ENCODE results near the gene DGKE. TPM values are rescaled to one million over a fixed set of nuclear protein-coding genes. Genes with fewer than 3 reads are reported as not detected.

Gene DGKE
- total RNA-seq, 6 donors from 2014 or later, result 4.3 to 23.8 (median 9.2) TPM

DNA sequence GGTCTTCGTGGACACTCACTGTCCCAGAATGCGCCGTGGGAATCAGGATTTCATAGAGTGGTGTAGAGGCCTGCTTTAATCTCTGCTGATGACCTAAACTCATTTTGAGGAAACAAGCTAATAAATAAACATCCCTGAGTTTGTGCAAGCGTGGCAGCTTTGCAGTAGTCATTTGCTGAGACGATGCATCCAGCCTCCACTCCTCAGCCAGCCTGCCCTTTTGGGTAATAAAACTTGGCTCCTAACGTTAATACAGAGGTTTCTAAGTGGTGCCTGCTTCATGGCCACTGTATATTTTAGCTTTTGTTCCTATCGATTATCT is 1.3 kb downstream of the DGKE start:
- 37 to 60% methylated on average over 4 to 7 of the region's 7 CpGs for WGBS, 2 donors
- no peaks in the 10 kb centered on the region for H3K27me3 ChIP-seq
- H3K36me3 ChIP-seq, result no peaks in the 10 kb centered on the region
- H3K27ac ChIP-seq, result peak overlapping the region; percentile 77 to 98 (median 86)
- ATAC-seq (ENCODE audit: low FRiP score in 2 of 2) (no peak), DNase-seq (no peak)
- TF ChIP-seq POLR2A (IDR thresholded peaks at IDR 0.05), result no peak
- TF ChIP-seq EP300 (IDR thresholded peaks at IDR 0.05), result no peak
- TF ChIP-seq, protein P1, sequence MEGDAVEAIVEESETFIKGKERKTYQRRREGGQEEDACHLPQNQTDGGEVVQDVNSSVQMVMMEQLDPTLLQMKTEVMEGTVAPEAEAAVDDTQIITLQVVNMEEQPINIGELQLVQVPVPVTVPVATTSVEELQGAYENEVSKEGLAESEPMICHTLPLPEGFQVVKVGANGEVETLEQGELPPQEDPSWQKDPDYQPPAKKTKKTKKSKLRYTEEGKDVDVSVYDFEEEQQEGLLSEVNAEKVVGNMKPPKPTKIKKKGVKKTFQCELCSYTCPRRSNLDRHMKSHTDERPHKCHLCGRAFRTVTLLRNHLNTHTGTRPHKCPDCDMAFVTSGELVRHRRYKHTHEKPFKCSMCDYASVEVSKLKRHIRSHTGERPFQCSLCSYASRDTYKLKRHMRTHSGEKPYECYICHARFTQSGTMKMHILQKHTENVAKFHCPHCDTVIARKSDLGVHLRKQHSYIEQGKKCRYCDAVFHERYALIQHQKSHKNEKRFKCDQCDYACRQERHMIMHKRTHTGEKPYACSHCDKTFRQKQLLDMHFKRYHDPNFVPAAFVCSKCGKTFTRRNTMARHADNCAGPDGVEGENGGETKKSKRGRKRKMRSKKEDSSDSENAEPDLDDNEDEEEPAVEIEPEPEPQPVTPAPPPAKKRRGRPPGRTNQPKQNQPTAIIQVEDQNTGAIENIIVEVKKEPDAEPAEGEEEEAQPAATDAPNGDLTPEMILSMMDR (IDR thresholded peaks at IDR 0.05), result no peak
- TF ChIP-seq POLR2AphosphoS5 (IDR thresholded peaks at IDR 0.05), result no peak
- peaks cover 21 to 36% (median 25%) of the 10 kb centered on the region in 4 donors for H3K4me1 ChIP-seq
- no peaks in the 10 kb centered on the region for H3K9me3 ChIP-seq
- H3K4me3 ChIP-seq, result peak overlapping the region in 3 of 4 donors; percentile 71 to 97 (median 96)

DNA sequence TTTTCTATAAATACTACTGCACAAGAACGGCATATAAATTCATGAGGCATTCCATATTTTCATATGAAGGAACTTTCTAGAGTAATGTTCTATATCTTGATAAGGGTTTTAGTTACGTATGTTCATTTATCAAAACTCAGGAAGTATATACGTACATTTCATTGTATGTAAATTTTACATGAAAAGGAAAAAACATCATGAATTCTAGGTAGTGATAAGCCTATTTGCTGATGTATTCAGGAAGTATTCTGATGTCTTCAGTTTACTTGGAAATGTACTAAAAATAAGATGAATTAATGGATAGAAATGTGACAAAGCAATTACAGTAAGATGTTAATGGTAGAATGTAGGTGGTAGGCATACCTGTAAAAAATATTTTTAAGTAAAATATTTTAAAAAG is 4.7 kb downstream of the DGKE start:
- TF ChIP-seq, protein P1 (IDR thresholded peaks at IDR 0.05), result no peak
- no peak for TF ChIP-seq EP300 (IDR thresholded peaks at IDR 0.05)
- no peak for TF ChIP-seq POLR2AphosphoS5 (IDR thresholded peaks at IDR 0.05)
- TF ChIP-seq POLR2A (IDR thresholded peaks at IDR 0.05), result no peak
- no peak for ATAC-seq (ENCODE audit: low FRiP score in 2 of 2)
- peak overlapping the region in 1 of 4 donors; percentile 60 for H3K27ac ChIP-seq
- H3K9me3 ChIP-seq, result no peaks in the 10 kb centered on the region
- no peak overlapping the region for H3K4me3 ChIP-seq
- no peak for DNase-seq
- peaks cover 10 to 34% (median 17%) of the 10 kb centered on the region in 4 donors for H3K4me1 ChIP-seq
- H3K27me3 ChIP-seq, result no peaks in the 10 kb centered on the region
- peaks cover 0 to 4% (median 0%) of the 10 kb centered on the region in 4 donors for H3K36me3 ChIP-seq
- 69 to 73% methylated on average over 3 of the region's 3 CpGs for WGBS, 2 donors

DNA sequence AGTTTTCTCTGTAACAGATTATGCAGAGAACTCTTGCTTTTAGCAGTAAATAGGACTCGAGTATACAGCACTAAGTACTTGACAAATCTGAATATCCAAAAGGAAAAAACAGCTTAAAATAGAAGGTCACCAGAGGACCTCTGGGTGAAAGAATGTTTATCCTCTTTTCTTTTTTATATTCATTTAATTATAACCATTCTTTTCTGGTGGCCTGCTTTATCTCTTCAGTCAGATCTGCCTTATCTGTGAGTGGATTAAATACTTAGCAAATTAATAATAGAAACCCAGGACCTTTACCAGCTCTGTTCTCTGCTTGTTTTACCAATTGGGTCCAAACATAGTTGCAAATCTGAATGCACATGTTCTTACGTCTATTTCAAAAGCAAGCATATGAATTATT is 8.6 kb downstream of the DGKE start:
- Histone ChIP-seq H3K4me1 (peaks cover 0 to 21% (median 3%) of the 10 kb centered on the region in 4 donors), H3K27ac (peak overlapping the region in 2 of 4 donors; percentile 7 to 21), H3K27me3 (no peaks in the 10 kb centered on the region), H3K36me3 (peaks cover 0 to 8% (median 2%) of the 10 kb centered on the region in 4 donors), H3K4me3 (no peak overlapping the region), H3K9me3 (no peaks in the 10 kb centered on the region)
- no peak for ATAC-seq (ENCODE audit: low FRiP score in 2 of 2)
- TF ChIP-seq POLR2AphosphoS5 (IDR thresholded peaks at IDR 0.05), result no peak
- TF ChIP-seq, protein P1 (IDR thresholded peaks at IDR 0.05), result no peak
- TF ChIP-seq POLR2A (IDR thresholded peaks at IDR 0.05), result no peak
- TF ChIP-seq EP300 (IDR thresholded peaks at IDR 0.05), result no peak
- WGBS, 2 donors, result 62 to 65% methylated on average over 2 of the region's 2 CpGs
- DNase-seq, result no peak

DNA sequence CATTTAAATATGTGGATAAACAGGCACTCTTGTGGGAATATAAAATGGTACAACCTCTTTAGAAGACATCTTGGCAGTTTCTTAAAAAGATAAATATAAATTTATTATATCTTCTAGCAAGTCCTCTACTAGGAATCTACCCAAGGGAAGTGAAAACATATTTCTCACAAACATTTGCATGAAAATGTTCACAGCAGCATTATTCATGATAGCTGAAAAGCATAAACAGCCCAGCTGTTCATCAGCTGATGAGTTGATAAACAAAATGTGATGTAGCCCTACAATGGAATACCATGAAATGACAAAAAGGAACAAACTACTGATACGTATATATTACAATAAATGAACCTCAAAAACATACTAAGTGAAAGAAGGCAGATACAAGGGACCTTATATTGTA is 12.0 kb downstream of the DGKE start:
- 81 to 84% methylated on average over 1 of the region's 1 CpG for WGBS, 2 donors
- no peak for DNase-seq
- Histone ChIP-seq H3K36me3 (peaks cover 2 to 33% (median 4%) of the 10 kb centered on the region in 4 donors), H3K27me3 (no peaks in the 10 kb centered on the region), H3K9me3 (no peaks in the 10 kb centered on the region), H3K4me1 (peaks cover 0 to 12% (median 2%) of the 10 kb centered on the region in 4 donors), H3K4me3 (no peak overlapping the region), H3K27ac (no peak overlapping the region)
- no peak for ATAC-seq (ENCODE audit: low FRiP score in 2 of 2)
- TF ChIP-seq POLR2A (IDR thresholded peaks at IDR 0.05) (no peak), POLR2AphosphoS5 (IDR thresholded peaks at IDR 0.05) (no peak), EP300 (IDR thresholded peaks at IDR 0.05) (no peak)
- TF ChIP-seq, protein P1 (IDR thresholded peaks at IDR 0.05), result no peak

DNA sequence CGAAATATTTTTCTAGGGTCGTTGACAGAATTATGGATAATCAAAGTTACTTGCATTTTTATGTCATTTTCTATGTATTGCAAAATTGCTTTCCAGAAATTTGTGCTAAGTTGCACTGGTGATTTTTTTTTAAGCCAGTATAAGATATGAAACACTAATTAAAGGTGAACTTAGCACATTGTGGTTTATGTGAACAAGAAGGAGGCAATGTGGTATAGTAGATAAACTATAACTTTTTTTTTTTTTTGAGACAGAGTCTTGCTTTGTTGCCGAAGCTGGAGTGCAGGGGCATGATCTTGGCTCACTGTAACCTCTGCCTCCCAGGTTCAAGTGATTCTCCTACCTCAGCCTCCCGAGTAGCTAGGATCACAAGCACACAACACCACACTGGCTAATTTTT is 13.2 kb downstream of the DGKE start:
- no peaks in the 10 kb centered on the region for H3K9me3 ChIP-seq
- H3K4me3 ChIP-seq, result no peak overlapping the region
- peaks cover 2 to 33% (median 4%) of the 10 kb centered on the region in 4 donors for H3K36me3 ChIP-seq
- no peak for ATAC-seq (ENCODE audit: low FRiP score in 2 of 2)
- TF ChIP-seq POLR2A (IDR thresholded peaks at IDR 0.05), result no peak
- TF ChIP-seq POLR2AphosphoS5 (IDR thresholded peaks at IDR 0.05), result no peak
- TF ChIP-seq EP300 (IDR thresholded peaks at IDR 0.05), result no peak
- TF ChIP-seq, protein P1 (IDR thresholded peaks at IDR 0.05), result no peak
- H3K4me1 ChIP-seq, result peaks cover 0 to 12% (median 2%) of the 10 kb centered on the region in 4 donors
- 95 to 96% methylated on average over 4 of the region's 4 CpGs for WGBS, 2 donors
- H3K27ac ChIP-seq, result no peak overlapping the region
- DNase-seq, result no peak
- no peaks in the 10 kb centered on the region for H3K27me3 ChIP-seq
